ENCODE results near the gene TMEM127.
A peak's percentile ranks its signal among the peaks of the same experiment; 100 is the strongest.

The TMEM127 gene

GRCh38 chr2:96265840-96266679 is at the start of gene TMEM127, which contains the start of gene CIAO1:
TMEM127 (minus strand) TSS chr2:96265997; CDS start chr2:96265381, 616 bp downstream.
CIAO1 (plus strand) TSS chr2:96266225; CDS start chr2:96266351, 126 bp downstream.
- peak; percentile 95 for DNase-seq (ENCODE audit: low spot score)
- POLR2A ChIA-PET (ENCODE audit: low non-redundant PET): no interaction called here
- CTCF ChIA-PET: no interaction called here
- H3K27ac ChIP-seq: peak within 1 kb of the TSS; percentile 76
- peak; percentile 39; the same call in 1 of the 2 replicates for TF ChIP-seq CTCF (conservative IDR thresholded peaks at IDR 0.05; ENCODE audit: low read depth)

GRCh38 chr2:96315005-96315399 is 49.2 kb upstream of the TMEM127 start:
- ChIA-PET CTCF (no interaction called here), POLR2A (ENCODE audit: low non-redundant PET) (no interaction called here)
- TF ChIP-seq CTCF (conservative IDR thresholded peaks at IDR 0.05; ENCODE audit: low read depth): no peak
- DNase-seq (ENCODE audit: low spot score): no peak
- H3K27ac ChIP-seq: no peak overlapping the region

GRCh38 chr2:96308248-96308647 is 42.5 kb upstream of the TMEM127 start:
- POLR2A ChIA-PET (ENCODE audit: low non-redundant PET): interaction anchor here (0.7 kb wide), 1 partner anchor 37 kb away, joined by 9 read pairs; no protein-coding TSS in a partner anchor
- H3K27ac ChIP-seq: no peak overlapping the region
- no peak for DNase-seq (ENCODE audit: low spot score)
- no peak for TF ChIP-seq CTCF (conservative IDR thresholded peaks at IDR 0.05; ENCODE audit: low read depth)
- CTCF ChIA-PET: no interaction called here

GRCh38 chr2:96306370-96306769 is 40.6 kb upstream of the TMEM127 start:
- TF ChIP-seq CTCF (conservative IDR thresholded peaks at IDR 0.05; ENCODE audit: low read depth): no peak
- POLR2A ChIA-PET (ENCODE audit: low non-redundant PET): interaction anchor here (0.5 kb wide), 1 partner anchor 15 kb away, joined by 3 read pairs; no protein-coding TSS in a partner anchor
- CTCF ChIA-PET: no interaction called here

GRCh38 chr2:96305979-96306308 is 40.1 kb upstream of the TMEM127 start:
- H3K27ac ChIP-seq: peak overlapping the region; percentile 78
- no peak for TF ChIP-seq CTCF (conservative IDR thresholded peaks at IDR 0.05; ENCODE audit: low read depth)
- ChIA-PET CTCF (no interaction called here), POLR2A (ENCODE audit: low non-redundant PET) (no interaction called here)
- DNase-seq (ENCODE audit: low spot score): no peak

More at GRCh38 chr2:96306370-96306769, 40.6 kb upstream of the TMEM127 start:
- no peak for DNase-seq (ENCODE audit: low spot score)
- peak overlapping the region; percentile 78 for H3K27ac ChIP-seq

- CTCF ChIA-PET: no interaction called here
- peak within 1 kb of the TSS; percentile 78 for H3K27ac ChIP-seq
- POLR2A ChIA-PET (ENCODE audit: low non-redundant PET): no interaction called here
- TF ChIP-seq CTCF (conservative IDR thresholded peaks at IDR 0.05; ENCODE audit: low read depth): no peak
- peak; percentile 80 for DNase-seq (ENCODE audit: low spot score)
Observed at GRCh38 chr2:96305091-96305978, 39.5 kb upstream of the TMEM127 start, which contains the start of gene SNRNP200. SNRNP200 (minus strand) TSS chr2:96305546; CDS start chr2:96305437, 109 bp downstream.
